H1 (cell line): ENCODE data around the gene MINDY3. TPM values are rescaled to one million over a fixed set of nuclear protein-coding genes. Genes with fewer than 3 reads are reported as not detected.

Source experiments
- CTCF ChIA-PET: fragments of 300-600 bp; sonication (Branson Sonifier 250); formaldehyde crosslinking; loops from one replicate; lab custom pipeline; 2021; ENCODE audit not compliant: partially characterized antibody; lab: Charles Lee
- POLR2A ChIA-PET: fragments of 300-600 bp; sonication (Branson Sonifier 250); formaldehyde crosslinking; loops from one replicate; lab custom pipeline; 2021; ENCODE audit warnings: inconsistent platforms; ENCODE audit not compliant: partially characterized antibody; lab: Charles Lee
- DNase-seq, 2 experiments: peaks; one replicate each; pipeline versions ENCODE4 v3.0.0 to v3.0.0-alpha.2; 2010 to 2022; ENCODE audit warnings: low spot score in 2 of 2, low read depth in 1 of 2, mixed read lengths in 1 of 2
- FAIRE-seq: peaks from 2 replicates; lab custom pipeline; 2011; peaks lifted over from hg19 to GRCh38; lab: Jason Lieb, UNC
- H2AFZ ChIP-seq: 2 replicates; pipeline ENCODE4 v1.8.1; 2012; ENCODE audit warnings: low read length, inconsistent platforms
- H2AK5ac ChIP-seq: 2 replicates; pipeline ENCODE4 v1.6.1; 2013; ENCODE audit warnings: low read depth, low read length
- H2BK120ac ChIP-seq: replicated peaks from 2 replicates; pipeline ENCODE3; 2013; ENCODE audit warnings: low read depth, low read length, inconsistent platforms
- H2BK12ac ChIP-seq: 2 replicates; pipeline ENCODE4 v1.6.1; 2013; ENCODE audit warnings: low read depth, low read length
- H2BK15ac ChIP-seq: 2 replicates; pipeline ENCODE4 v1.6.1; 2013; ENCODE audit warnings: low read length
- H2BK20ac ChIP-seq: 2 replicates; pipeline ENCODE4 v1.6.1; 2013; ENCODE audit warnings: low read length
- H2BK5ac ChIP-seq: 2 replicates; pipeline ENCODE4 v1.6.1; 2013; ENCODE audit warnings: low read depth, low read length
- H3K14ac ChIP-seq: 2 replicates; pipeline ENCODE4 v1.6.1; 2013; ENCODE audit warnings: inconsistent platforms; ENCODE audit not compliant: insufficient read length
- H3K18ac ChIP-seq: 2 replicates; pipeline ENCODE4 v1.6.1; 2013; ENCODE audit warnings: low read length; ENCODE audit errors: extremely low read depth
- H3K23ac ChIP-seq: 2 replicates; pipeline ENCODE4 v1.6.1; 2013; ENCODE audit warnings: inconsistent platforms; ENCODE audit not compliant: insufficient read length
- H3K23me2 ChIP-seq: 2 replicates; pipeline ENCODE4 v1.6.1; 2013; ENCODE audit warnings: low read depth, low read length
- H3K27ac ChIP-seq: 2 replicates; pipeline ENCODE4 v1.6.1; 2011; ENCODE audit warnings: low read depth, low read length, inconsistent platforms
- H3K27me3 ChIP-seq, 4 experiments: replicated peaks in 1 of 4; 1 replicate in 1 of 4; 2 replicates in 3 of 4; pipeline versions ENCODE4 v1.6.1 to v1.8.1; 2011 to 2013; ENCODE audit warnings: low read length in 3 of 4, mild to moderate bottlenecking in 3 of 4, inconsistent platforms in 2 of 4, mixed read lengths in 2 of 4, moderate library complexity in 1 of 4; ENCODE audit not compliant: control insufficient read depth in 3 of 4, insufficient read depth in 3 of 4; ENCODE audit errors: extremely low read depth in 1 of 4
- H3K36me3 ChIP-seq, 4 experiments: 2 replicates each; pipeline versions ENCODE4 v1.6.1 to v1.8.1; 2011 to 2013; ENCODE audit warnings: mild to moderate bottlenecking in 4 of 4, low read length in 3 of 4, moderate library complexity in 2 of 4, control low read depth in 1 of 4, inconsistent platforms in 1 of 4; ENCODE audit not compliant: insufficient read depth in 4 of 4, control insufficient read depth in 2 of 4
- H3K4ac ChIP-seq: replicated peaks from 2 replicates; pipeline ENCODE3; 2013; ENCODE audit warnings: low read length, low read depth, mixed read lengths, inconsistent platforms; ENCODE audit not compliant: insufficient read length
- H3K4me1 ChIP-seq, 4 experiments: replicated peaks in 1 of 4; 1 replicate in 1 of 4; 2 replicates in 3 of 4; pipeline versions ENCODE4 v1.6.1 to v1.8.1; 2011 to 2013; ENCODE audit warnings: low read length in 3 of 4, inconsistent platforms in 2 of 4, mixed read lengths in 1 of 4; ENCODE audit not compliant: insufficient read depth in 4 of 4, control insufficient read depth in 3 of 4
- H3K4me2 ChIP-seq, 2 experiments: 2 replicates each; pipeline versions ENCODE4 v1.6.1 to v1.8.1; 2011 to 2013; ENCODE audit warnings: low read depth in 2 of 2, low read length in 2 of 2, control low read depth in 1 of 2, inconsistent platforms in 1 of 2, mild to moderate bottlenecking in 1 of 2; ENCODE audit not compliant: insufficient read depth in 1 of 2
- H3K4me3 ChIP-seq, 4 experiments: fragments of 200-600, 300-600 bp in 1 of 4; sonication (generic), shearing (Covaris generic), sonication (Bioruptor Twin) in 1 of 4; 2 replicates each; pipeline versions ENCODE4 v1.5.1 to v1.8.1; 2011 to 2016; ENCODE audit warnings: low read length in 4 of 4, low read depth in 3 of 4, control low read depth in 2 of 4, inconsistent platforms in 2 of 4, mild to moderate bottlenecking in 2 of 4, mixed read lengths in 1 of 4, moderate library complexity in 1 of 4; ENCODE audit not compliant: insufficient read depth in 2 of 4; ENCODE audit errors: extremely low read depth in 1 of 4
- H3K56ac ChIP-seq: replicated peaks from 2 replicates; pipeline ENCODE3; 2013; ENCODE audit warnings: low read depth, mild to moderate bottlenecking, mixed read lengths, low read length, inconsistent platforms; ENCODE audit not compliant: insufficient read length
- H3K79me1 ChIP-seq: 2 replicates; pipeline ENCODE4 v1.6.1; 2013; ENCODE audit warnings: low read depth, low read length, control low read depth
- H3K79me2 ChIP-seq, 2 experiments: 2 replicates each; pipeline versions ENCODE4 v1.6.1 to v1.8.1; 2012 to 2013; ENCODE audit warnings: low read length in 2 of 2, mild to moderate bottlenecking in 2 of 2, inconsistent platforms in 1 of 2; ENCODE audit not compliant: insufficient read depth in 2 of 2, control insufficient read depth in 1 of 2
- H3K9ac ChIP-seq, 4 experiments: replicated peaks in 1 of 4; 1 replicate in 1 of 4; 2 replicates in 3 of 4; pipeline versions ENCODE4 v1.6.1 to v1.8.1; 2011 to 2013; ENCODE audit warnings: low read depth in 3 of 4, low read length in 3 of 4, control low read depth in 2 of 4, mild to moderate bottlenecking in 2 of 4, moderate library complexity in 2 of 4, inconsistent platforms in 1 of 4; ENCODE audit errors: extremely low read depth in 1 of 4
- H3K9me3 ChIP-seq, 2 experiments: 2 replicates each; pipeline versions ENCODE4 v1.6.1 to v1.8.1; 2012 to 2013; ENCODE audit warnings: mild to moderate bottlenecking in 2 of 2, moderate library complexity in 2 of 2, control low read depth in 1 of 2, inconsistent platforms in 1 of 2, low read depth in 1 of 2, low read length in 1 of 2, mixed read lengths in 1 of 2; ENCODE audit not compliant: insufficient read depth in 2 of 2
- H4K20me1 ChIP-seq, 2 experiments: replicated peaks in 1 of 2; 2 replicates each; pipeline versions ENCODE3 to v1.8.1; 2011 to 2013; ENCODE audit warnings: inconsistent platforms in 2 of 2, low read length in 2 of 2, mild to moderate bottlenecking in 1 of 2; ENCODE audit not compliant: insufficient read depth in 2 of 2, control insufficient read depth in 1 of 2
- H4K5ac ChIP-seq: 2 replicates; pipeline ENCODE4 v1.6.1; 2013; ENCODE audit warnings: low read length, low read depth, mixed read lengths, inconsistent platforms; ENCODE audit not compliant: insufficient read length
- H4K8ac ChIP-seq: 2 replicates; pipeline ENCODE4 v1.8.0; 2013; ENCODE audit warnings: mild to moderate bottlenecking, moderate library complexity, low read length, inconsistent platforms; ENCODE audit not compliant: insufficient read depth; ENCODE audit errors: extremely low read depth
- H4K91ac ChIP-seq: replicated peaks from 2 replicates; pipeline ENCODE3; 2013; ENCODE audit warnings: low read length, mixed read lengths, inconsistent platforms; ENCODE audit not compliant: insufficient read length
- CBX8 ChIP-seq: fragments of 300-800, 300-1000 bp; sonication (generic); IDR thresholded peaks from 2 replicates; pipeline ENCODE4 v1.7.1; 2016; ENCODE audit warnings: low read depth, low read length, borderline replicate concordance
- EGR1 ChIP-seq: IDR thresholded peaks from 2 replicates; pipeline ENCODE4 v1.6.1; 2011; ENCODE audit warnings: low read depth, low read length, borderline replicate concordance
- HDAC6 ChIP-seq: IDR thresholded peaks from one replicate; pipeline ENCODE4 v1.7.1; 2012; ENCODE audit warnings: low read depth, mild to moderate bottlenecking, inconsistent platforms, low read length, moderate library complexity
- KDM4A ChIP-seq: IDR thresholded peaks from one replicate; pipeline ENCODE4 v1.7.1; 2012; ENCODE audit warnings: low read depth, mild to moderate bottlenecking, moderate library complexity, low read length, inconsistent platforms; ENCODE audit not compliant: severe bottlenecking
- NANOG ChIP-seq: IDR thresholded peaks from 2 replicates; pipeline ENCODE4 v1.6.1; 2011; ENCODE audit warnings: low read length, low read depth, mild to moderate bottlenecking, inconsistent platforms; ENCODE audit not compliant: insufficient read depth, poor library complexity, severe bottlenecking
- NRF1 ChIP-seq: IDR thresholded peaks from 2 replicates; pipeline ENCODE4 v1.6.1; 2011; ENCODE audit warnings: mild to moderate bottlenecking, low read depth, low read length, improper control_type of control experiment
- RAD21 ChIP-seq, 2 experiments: IDR thresholded peaks in 1 of 2; conservative IDR thresholded peaks in 1 of 2; 2 replicates each; pipeline ENCODE4 v1.6.1; 2011; ENCODE audit warnings: low read depth in 2 of 2, low read length in 2 of 2, improper control_type of control experiment in 1 of 2, inconsistent platforms in 1 of 2, mild to moderate bottlenecking in 1 of 2, moderate library complexity in 1 of 2
- SIRT6 ChIP-seq: IDR thresholded peaks from one replicate; pipeline ENCODE4 v1.7.1; 2012; ENCODE audit warnings: low read length, inconsistent platforms
- SRF ChIP-seq: IDR thresholded peaks from 2 replicates; pipeline ENCODE4 v1.6.1; 2011; ENCODE audit warnings: mild to moderate bottlenecking, low read depth, low read length, moderate library complexity
- TBP ChIP-seq: IDR thresholded peaks from 2 replicates; pipeline ENCODE4 v1.6.1; 2011; ENCODE audit warnings: low read depth, low read length, improper control_type of control experiment
- ZNF274 ChIP-seq: IDR thresholded peaks from 2 replicates; pipeline ENCODE4 v1.7.0; 2012; ENCODE audit warnings: low read length, borderline replicate concordance; ENCODE audit errors: extremely low read depth
- WGBS, 2 experiments: shearing (Covaris generic) in 1 of 2; methylation state at CpG; one replicate each; pipeline versions ENCODE4 v1.1.6 to v1.1.7; 2013 to 2015; ENCODE audit warnings: low lambda C conversion rate in 2 of 2, mixed read lengths in 2 of 2, inconsistent platforms in 1 of 2, low coverage in 1 of 2, missing lambda C conversion rate in 1 of 2; ENCODE audit not compliant: insufficient replicate concordance in 2 of 2, insufficient coverage in 1 of 2, insufficient read length in 1 of 2; ENCODE audit errors: extremely low coverage in 1 of 2, missing lambda C conversion rate in 1 of 2; 5-methylcytosine and 5-hydroxymethylcytosine counted together
- polyA plus RNA-seq, 7 experiments: library from polyadenylated mRNA; depleted of rRNA in 3 of 7; stranded (reverse) in 5 of 7; unstranded in 2 of 7; fragments of >200 nt in 5 of 7; fragments of 200-250 nt in 2 of 7; gene quantifications; 1 replicate in 5 of 7; 2 replicates in 1 of 7; 4 replicates in 1 of 7; pipeline versions ENCODE4 v1.2.1 to v1.2.3, GENCODE V29; 2011 to 2013; ENCODE audit warnings: missing spikeins in 2 of 7, mixed read lengths in 2 of 7
- total RNA-seq: library from RNA; stranded (reverse); fragmentation: NEBNext Ultra II Directional; extraction: Animal tissue kit (Norgen Biotek cat#: 25700); gene quantifications from 2 replicates; pipeline ENCODE4 v1.2.1, GENCODE V29; 2021
- TF ChIP-seq, protein P1 (sequence below): IDR thresholded peaks from 2 replicates; pipeline ENCODE4 v1.6.1; 2011; ENCODE audit warnings: low read length, improper control_type of control experiment

The MINDY3 gene
- total and polyA plus RNA-seq, 2 of the 8 experiments (the other 6 are each of a cell fraction or from before 2014, with no cell fraction given), result 4.6 to 13.6 TPM

DNA sequence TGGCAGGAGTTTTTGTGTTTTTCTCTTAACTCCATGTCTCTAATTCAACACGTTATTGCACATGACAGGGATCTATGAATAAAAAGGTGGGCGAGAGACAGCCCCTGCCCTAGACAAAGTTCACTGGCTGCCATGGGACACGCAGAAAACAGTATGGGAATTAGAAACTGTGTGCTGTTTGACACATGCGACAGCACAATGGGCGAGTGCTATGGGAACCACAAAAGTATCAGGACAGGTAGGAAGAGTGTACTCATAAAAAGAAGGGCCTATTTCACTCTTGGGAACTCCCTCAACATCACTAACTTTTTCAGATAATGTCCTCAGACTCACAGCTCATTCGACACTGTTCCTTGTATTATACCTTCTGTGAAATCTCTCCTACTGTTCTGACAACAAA lies 45.7 kb downstream of the MINDY3 start:
- H3K9ac ChIP-seq, result no peak overlapping the region
- H3K4me3 ChIP-seq, result no peak overlapping the region
- 94% methylated on average over 6 of the region's 6 CpGs; no CpG with 5 or more reads in 1 of the 2 experiments for WGBS, 2 experiments
- H3K56ac ChIP-seq, result no peak overlapping the region
- H3K4me1 ChIP-seq, result no peaks in the 10 kb centered on the region
- no peak overlapping the region for H4K5ac ChIP-seq
- no peak overlapping the region for H2BK120ac ChIP-seq
- no peak overlapping the region for H2BK20ac ChIP-seq
- DNase-seq (no peak), FAIRE-seq (no peak)
- no peak overlapping the region for H3K27ac ChIP-seq
- H2BK5ac ChIP-seq, result no peak overlapping the region
- no peak overlapping the region for H2AFZ ChIP-seq
- H3K4me2 ChIP-seq, result no peak overlapping the region
- H3K14ac ChIP-seq, result no peak overlapping the region
- CTCF ChIA-PET, result no interaction called here
- H4K91ac ChIP-seq, result no peak overlapping the region
- H3K27me3 ChIP-seq, result no peaks in the 10 kb centered on the region
- no peak overlapping the region for H3K18ac ChIP-seq
- H3K36me3 ChIP-seq, result no peaks in the 10 kb centered on the region
- H3K79me1 ChIP-seq, result no peaks in the 10 kb centered on the region
- H4K20me1 ChIP-seq, result peaks cover 0 to 2% of the 10 kb centered on the region in 2 experiments
- H2BK15ac ChIP-seq, result no peak overlapping the region
- no peak overlapping the region for H3K23ac ChIP-seq
- H4K8ac ChIP-seq, result no peak overlapping the region
- POLR2A ChIA-PET, result no interaction called here
- no peak overlapping the region for H3K4ac ChIP-seq
- H3K9me3 ChIP-seq, result no peaks in the 10 kb centered on the region
- H2BK12ac ChIP-seq, result no peak overlapping the region
- no peak overlapping the region for H2AK5ac ChIP-seq
- H3K23me2 ChIP-seq, result no peaks in the 10 kb centered on the region; the same call in 1 of the 2 replicates
- H3K79me2 ChIP-seq, result no peaks in the 10 kb centered on the region
- no peak for TF ChIP-seq HDAC6
- TF ChIP-seq ZNF274, result no peak
- TF ChIP-seq NRF1, result no peak
- no peak for TF ChIP-seq EGR1
- TF ChIP-seq CBX8, result no peak
- TF ChIP-seq SRF, result no peak
- no peak for TF ChIP-seq SIRT6
- no peak for TF ChIP-seq RAD21 (IDR thresholded peaks at IDR 0.05 in 1 of 2, conservative IDR thresholded peaks at IDR 0.05 in 1 of 2; ENCODE audit: low read depth in 2 of 2, low read length in 2 of 2)
- no peak for TF ChIP-seq KDM4A
- TF ChIP-seq NANOG, result no peak
- TF ChIP-seq, protein P1, sequence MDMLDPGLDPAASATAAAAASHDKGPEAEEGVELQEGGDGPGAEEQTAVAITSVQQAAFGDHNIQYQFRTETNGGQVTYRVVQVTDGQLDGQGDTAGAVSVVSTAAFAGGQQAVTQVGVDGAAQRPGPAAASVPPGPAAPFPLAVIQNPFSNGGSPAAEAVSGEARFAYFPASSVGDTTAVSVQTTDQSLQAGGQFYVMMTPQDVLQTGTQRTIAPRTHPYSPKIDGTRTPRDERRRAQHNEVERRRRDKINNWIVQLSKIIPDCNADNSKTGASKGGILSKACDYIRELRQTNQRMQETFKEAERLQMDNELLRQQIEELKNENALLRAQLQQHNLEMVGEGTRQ, result no peak
- no peak for TF ChIP-seq TBP
